T-helper 1 cell treated with Interleukin-12 subunit alpha and Interleukin-12 subunit beta and Interleukin-4 antibody, amounts not matched to agents 30 μg/mL and 1 μg/mL, for 36 hours (primary cell): ENCODE results near the gene INSRR.

ENCODE experiments used
- H3K27ac Mint-ChIP-seq: one replicate; pipeline ENCODE4 v1.8.0; 2021; ENCODE audit warnings: mild to moderate bottlenecking, mixed read lengths
- H3K27me3 Mint-ChIP-seq: one replicate; pipeline ENCODE4 v1.8.0; 2021; ENCODE audit warnings: low read depth, mixed read lengths
- H3K36me3 Mint-ChIP-seq: one replicate; pipeline ENCODE4 v1.8.0; 2021; ENCODE audit warnings: low read depth, mixed read lengths
- H3K4me1 Mint-ChIP-seq: one replicate; pipeline ENCODE4 v1.8.0; 2021; ENCODE audit warnings: low read depth, mixed read lengths
- H3K4me3 Mint-ChIP-seq: one replicate; pipeline ENCODE4 v1.8.0; 2021; ENCODE audit warnings: mild to moderate bottlenecking, moderate library complexity, mixed read lengths
- H3K9me3 Mint-ChIP-seq: one replicate; pipeline ENCODE4 v1.8.0; 2021; ENCODE audit warnings: mixed read lengths

The INSRR gene

DNA sequence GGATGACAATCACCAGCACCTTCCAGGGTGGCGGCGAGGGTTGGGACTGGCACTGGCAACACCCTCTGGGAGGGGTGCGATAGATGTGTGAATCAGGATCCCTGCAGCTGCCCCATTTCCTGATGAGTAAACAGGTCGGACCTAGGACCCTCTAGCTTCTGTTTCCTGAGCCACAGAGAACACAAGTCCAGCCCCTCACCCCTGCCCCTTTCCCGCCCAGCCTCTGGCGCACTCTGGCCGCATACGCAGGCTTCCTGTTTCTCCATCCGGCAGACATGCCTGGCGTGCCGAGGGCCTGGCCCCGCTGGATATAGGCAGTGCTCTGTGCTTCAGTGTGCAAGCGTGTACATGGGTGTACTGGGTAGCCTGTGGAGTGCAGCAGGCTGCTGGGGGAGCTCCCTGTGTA, 39.2 kb upstream of the INSRR start:
- Mint-ChIP-seq H3K27me3 (peaks cover 28% of the 10 kb centered on the region), H3K9me3 (no peaks in the 10 kb centered on the region), H3K4me3 (no peak overlapping the region), H3K36me3 (no peaks in the 10 kb centered on the region), H3K4me1 (peaks cover 8% of the 10 kb centered on the region), H3K27ac (no peak overlapping the region)

DNA sequence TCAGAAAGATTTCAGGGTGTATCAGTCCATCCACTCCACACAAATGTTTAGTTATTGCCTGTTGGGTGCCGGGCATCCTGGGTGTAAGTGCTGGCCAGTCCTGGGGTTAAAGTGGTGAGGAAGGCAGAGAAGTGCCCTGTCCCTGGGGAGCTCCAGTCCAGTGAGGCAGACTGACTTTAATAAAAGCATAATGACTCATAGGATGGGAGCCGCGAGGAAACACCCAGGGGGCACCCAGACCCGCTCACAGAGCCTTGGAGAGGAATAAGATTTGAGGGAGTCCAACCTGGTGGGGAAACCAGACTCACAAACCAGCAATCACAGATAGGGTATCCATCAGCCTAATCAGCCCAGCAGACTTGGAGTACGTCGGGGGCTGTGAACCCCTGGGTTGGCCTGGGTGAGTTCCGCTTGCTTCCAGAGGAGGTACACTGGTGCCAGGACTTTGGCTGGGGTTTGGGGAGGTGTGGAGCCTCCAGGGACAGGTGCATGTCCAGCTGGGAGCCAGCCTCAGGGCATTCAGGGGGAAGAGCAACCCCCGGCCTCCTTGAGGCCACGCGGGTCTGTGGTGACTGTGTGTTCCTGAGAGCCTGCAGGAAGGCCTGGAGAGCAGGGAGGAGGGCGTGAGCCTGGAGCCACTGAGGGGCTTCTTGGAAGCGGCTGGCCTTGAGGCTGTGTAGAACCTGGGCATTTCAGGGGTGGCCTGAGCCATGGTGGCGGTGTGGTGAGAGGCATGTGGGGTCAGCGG, 38.3 kb upstream of the INSRR start:
- H3K9me3 Mint-ChIP-seq: no peaks in the 10 kb centered on the region
- H3K4me1 Mint-ChIP-seq: peaks cover 8% of the 10 kb centered on the region
- no peak overlapping the region for H3K4me3 Mint-ChIP-seq
- no peaks in the 10 kb centered on the region for H3K36me3 Mint-ChIP-seq
- H3K27me3 Mint-ChIP-seq: peaks cover 36% of the 10 kb centered on the region
- no peak overlapping the region for H3K27ac Mint-ChIP-seq

DNA sequence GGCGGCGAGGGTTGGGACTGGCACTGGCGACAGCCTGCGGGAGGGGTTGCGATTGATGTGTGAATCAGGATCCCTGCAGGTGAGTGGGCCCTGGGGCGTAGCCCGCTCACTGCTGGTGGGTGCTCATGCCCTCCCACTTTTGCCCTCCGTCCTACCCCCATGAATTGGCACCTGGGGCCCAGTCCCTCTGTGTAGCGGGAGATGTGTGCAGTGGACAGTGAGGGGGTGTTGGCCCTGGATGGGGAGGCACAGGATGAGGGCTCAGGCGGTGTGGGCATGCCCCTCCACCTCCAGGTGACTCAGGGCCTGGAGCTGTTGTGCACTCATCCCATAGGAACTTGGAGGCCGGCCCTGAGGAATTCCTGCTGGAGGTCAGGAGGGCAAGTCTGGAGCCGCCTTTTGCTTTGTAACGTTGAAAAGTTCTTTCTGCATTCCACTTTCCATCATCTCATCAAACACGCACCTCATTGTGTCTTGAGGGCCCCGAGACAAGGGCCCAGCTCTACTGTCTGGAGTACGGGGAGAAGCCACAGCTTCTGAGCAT, 37.6 kb upstream of the INSRR start:
- Mint-ChIP-seq H3K27ac (no peak overlapping the region), H3K36me3 (no peaks in the 10 kb centered on the region), H3K9me3 (no peaks in the 10 kb centered on the region), H3K27me3 (peaks cover 43% of the 10 kb centered on the region), H3K4me3 (no peak overlapping the region), H3K4me1 (peaks cover 11% of the 10 kb centered on the region)

DNA sequence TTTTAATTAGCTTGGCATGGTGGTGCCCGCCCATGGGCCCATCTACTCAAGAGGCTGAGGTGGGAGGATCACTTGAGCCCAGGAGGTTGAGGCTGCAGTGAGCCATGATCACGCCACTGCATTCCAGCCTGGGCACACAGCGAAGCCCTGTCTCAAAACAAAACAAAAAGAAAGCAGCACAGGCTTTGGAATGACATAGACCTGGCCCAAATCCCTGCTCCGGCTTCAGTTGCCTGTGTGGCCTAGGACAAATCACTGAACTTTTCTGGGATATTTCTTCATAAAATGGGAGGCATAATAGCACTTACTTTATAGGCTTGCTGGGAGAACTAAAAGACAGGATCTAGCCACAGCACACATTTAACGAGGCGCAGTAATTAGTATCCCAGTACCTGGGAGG, 37.0 kb upstream of the INSRR start:
- Mint-ChIP-seq H3K36me3 (no peaks in the 10 kb centered on the region), H3K27ac (no peak overlapping the region), H3K4me1 (peaks cover 11% of the 10 kb centered on the region), H3K4me3 (no peak overlapping the region), H3K27me3 (peaks cover 49% of the 10 kb centered on the region), H3K9me3 (no peaks in the 10 kb centered on the region)

DNA sequence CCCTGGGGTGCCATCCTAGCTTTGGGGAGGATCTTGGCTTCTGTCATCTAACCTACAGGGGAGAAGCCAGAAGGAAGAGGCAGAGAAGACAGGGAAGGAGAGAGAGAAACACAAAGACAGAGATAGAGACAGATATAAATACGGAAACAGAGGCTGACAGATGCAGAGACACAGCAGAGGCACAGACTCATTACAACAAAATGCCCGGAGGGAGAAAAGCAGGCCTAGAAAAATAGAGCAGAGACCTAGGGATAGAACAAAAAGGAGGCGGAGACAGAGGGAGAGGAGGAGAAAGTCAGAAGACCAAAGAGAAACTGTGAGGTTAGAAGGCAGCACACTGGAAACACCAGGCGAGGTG, 36.5 kb upstream of the INSRR start:
- no peak overlapping the region for H3K4me3 Mint-ChIP-seq
- no peaks in the 10 kb centered on the region for H3K36me3 Mint-ChIP-seq
- peaks cover 53% of the 10 kb centered on the region for H3K27me3 Mint-ChIP-seq
- no peaks in the 10 kb centered on the region for H3K9me3 Mint-ChIP-seq
- peaks cover 11% of the 10 kb centered on the region for H3K4me1 Mint-ChIP-seq
- no peak overlapping the region for H3K27ac Mint-ChIP-seq

- no peak overlapping the region for H3K27ac Mint-ChIP-seq
- H3K4me3 Mint-ChIP-seq: no peak overlapping the region
- H3K27me3 Mint-ChIP-seq: peaks cover 58% of the 10 kb centered on the region
- H3K36me3 Mint-ChIP-seq: no peaks in the 10 kb centered on the region
- peaks cover 14% of the 10 kb centered on the region for H3K4me1 Mint-ChIP-seq
- no peaks in the 10 kb centered on the region for H3K9me3 Mint-ChIP-seq
Observed at GRCh38 chr1:156894711-156895454, 36.0 kb upstream of the INSRR start.

- no peaks in the 10 kb centered on the region for H3K9me3 Mint-ChIP-seq
- no peaks in the 10 kb centered on the region for H3K36me3 Mint-ChIP-seq
- no peak overlapping the region for H3K27ac Mint-ChIP-seq
- H3K4me3 Mint-ChIP-seq: no peak overlapping the region
- peaks cover 60% of the 10 kb centered on the region for H3K27me3 Mint-ChIP-seq
- peaks cover 14% of the 10 kb centered on the region for H3K4me1 Mint-ChIP-seq
Observed at GRCh38 chr1:156894001-156894400, 35.1 kb upstream of the INSRR start.

- peaks cover 10% of the 10 kb centered on the region for H3K4me1 Mint-ChIP-seq
- H3K27ac Mint-ChIP-seq: no peak within 1 kb of the TSS
- H3K9me3 Mint-ChIP-seq: no peaks in the 10 kb centered on the region
- H3K27me3 Mint-ChIP-seq: peaks cover 58% of the 10 kb centered on the region
- no peaks in the 10 kb centered on the region for H3K36me3 Mint-ChIP-seq
- peak within 1 kb of the TSS; percentile 68 for H3K4me3 Mint-ChIP-seq
Observed at GRCh38 chr1:156893048-156893953, 34.4 kb upstream of the INSRR start, which contains the start of gene PEAR1. TSS of gene PEAR1 (plus strand) at chr1:156893718. CDS start at chr1:156903927, 10,209 bp downstream.

DNA sequence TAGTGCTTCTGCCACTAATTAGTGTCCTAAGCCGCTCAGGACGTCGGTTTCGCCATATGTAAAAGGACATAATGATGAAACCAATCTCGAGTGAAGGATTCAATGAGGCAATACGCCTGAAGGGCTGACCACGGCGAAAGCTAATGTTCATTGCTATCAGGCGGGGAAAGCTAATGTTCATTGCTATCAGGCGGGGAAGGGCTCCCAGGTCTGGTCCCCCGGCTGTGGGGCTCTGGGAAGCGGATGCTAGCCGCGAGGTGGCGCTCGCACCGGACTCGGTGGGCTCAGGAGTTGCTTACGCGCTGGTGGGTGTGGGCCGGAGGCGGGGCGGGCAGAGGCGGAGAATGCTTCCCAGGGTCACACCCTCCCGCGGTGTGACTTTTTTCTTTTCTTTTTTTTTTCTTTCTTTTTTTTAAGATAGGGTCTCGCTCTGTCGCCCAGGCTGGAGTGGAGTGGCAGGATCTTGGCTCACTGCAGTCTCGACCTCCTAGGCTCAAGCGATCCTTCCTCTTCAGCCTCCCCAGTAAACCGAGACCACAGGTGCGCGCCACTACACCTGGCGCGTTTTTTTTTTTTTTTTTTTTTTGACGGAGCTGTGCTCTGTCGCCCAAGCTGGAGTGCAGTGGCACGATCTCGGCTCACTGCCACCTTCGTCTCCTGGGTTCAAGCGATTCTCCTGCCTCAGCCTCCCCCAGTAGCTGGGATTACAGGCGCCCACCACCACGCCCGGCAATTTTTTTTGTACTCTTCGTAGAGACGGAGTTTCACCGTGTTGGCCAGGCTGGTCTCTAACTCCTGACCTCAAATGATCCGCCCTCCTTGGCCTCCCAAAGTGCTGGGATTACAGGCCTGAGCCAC, 33.5 kb upstream of the INSRR start:
- Mint-ChIP-seq H3K36me3 (no peaks in the 10 kb centered on the region), H3K27me3 (peaks cover 57% of the 10 kb centered on the region)

GRCh38 chr1:156889802-156890580, 31.1 kb upstream of the INSRR start:
- Mint-ChIP-seq H3K36me3 (no peaks in the 10 kb centered on the region), H3K9me3 (no peaks in the 10 kb centered on the region), H3K4me1 (peaks cover 6% of the 10 kb centered on the region), H3K27me3 (peaks cover 58% of the 10 kb centered on the region), H3K27ac (no peak overlapping the region), H3K4me3 (no peak overlapping the region)

More for the DNA sequence above, 33.5 kb upstream of the INSRR start:
- Mint-ChIP-seq H3K4me3 (peak overlapping the region; percentile 68), H3K27ac (no peak overlapping the region), H3K9me3 (no peaks in the 10 kb centered on the region), H3K4me1 (peaks cover 6% of the 10 kb centered on the region)

- Mint-ChIP-seq H3K9me3 (no peaks in the 10 kb centered on the region), H3K4me1 (peaks cover 6% of the 10 kb centered on the region), H3K27ac (no peak overlapping the region), H3K27me3 (peaks cover 48% of the 10 kb centered on the region), H3K36me3 (no peaks in the 10 kb centered on the region), H3K4me3 (no peak overlapping the region)
Observed at GRCh38 chr1:156887734-156888133, 28.8 kb upstream of the INSRR start.

DNA sequence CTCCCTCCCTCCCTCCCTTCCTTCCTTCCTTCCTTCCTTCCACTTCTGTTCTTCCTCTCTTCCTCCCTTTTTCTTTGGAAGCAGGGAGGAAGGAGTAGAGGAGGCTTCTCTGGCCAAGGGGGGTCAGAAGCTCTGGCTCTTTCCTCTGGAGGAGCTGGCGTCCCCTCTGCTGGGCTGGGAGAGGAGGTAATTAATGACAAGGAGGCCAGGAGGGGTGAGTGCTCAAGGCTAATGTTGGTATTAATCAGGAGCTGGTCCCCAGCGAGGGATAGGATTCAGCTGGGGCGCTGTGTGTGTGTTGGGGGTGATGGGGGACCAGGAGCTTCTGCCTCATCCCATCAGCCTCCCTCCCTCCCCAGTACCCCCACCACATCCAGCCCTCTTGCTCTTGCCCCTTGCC, 28.4 kb upstream of the INSRR start:
- no peak overlapping the region for H3K4me3 Mint-ChIP-seq
- H3K27ac Mint-ChIP-seq: no peak overlapping the region
- H3K4me1 Mint-ChIP-seq: peaks cover 6% of the 10 kb centered on the region
- peaks cover 45% of the 10 kb centered on the region for H3K27me3 Mint-ChIP-seq
- H3K9me3 Mint-ChIP-seq: no peaks in the 10 kb centered on the region
- no peaks in the 10 kb centered on the region for H3K36me3 Mint-ChIP-seq
